ENCODE measurements around the gene PBRM1. TPM values are rescaled to one million over a fixed set of nuclear protein-coding genes. Genes with fewer than 3 reads are reported as not detected.
A peak's percentile ranks its signal among the peaks of the same experiment; 100 is the strongest.
"Not testable (repeated sequence)": the region's sequence is repeated elsewhere in the genome, so short reads cannot be mapped to it uniquely, and the experiment has no call there.

The PBRM1 gene
- total RNA-seq, 4 donors from 2014 or later = 22.5 to 152 (median 56.6) TPM

DNA sequence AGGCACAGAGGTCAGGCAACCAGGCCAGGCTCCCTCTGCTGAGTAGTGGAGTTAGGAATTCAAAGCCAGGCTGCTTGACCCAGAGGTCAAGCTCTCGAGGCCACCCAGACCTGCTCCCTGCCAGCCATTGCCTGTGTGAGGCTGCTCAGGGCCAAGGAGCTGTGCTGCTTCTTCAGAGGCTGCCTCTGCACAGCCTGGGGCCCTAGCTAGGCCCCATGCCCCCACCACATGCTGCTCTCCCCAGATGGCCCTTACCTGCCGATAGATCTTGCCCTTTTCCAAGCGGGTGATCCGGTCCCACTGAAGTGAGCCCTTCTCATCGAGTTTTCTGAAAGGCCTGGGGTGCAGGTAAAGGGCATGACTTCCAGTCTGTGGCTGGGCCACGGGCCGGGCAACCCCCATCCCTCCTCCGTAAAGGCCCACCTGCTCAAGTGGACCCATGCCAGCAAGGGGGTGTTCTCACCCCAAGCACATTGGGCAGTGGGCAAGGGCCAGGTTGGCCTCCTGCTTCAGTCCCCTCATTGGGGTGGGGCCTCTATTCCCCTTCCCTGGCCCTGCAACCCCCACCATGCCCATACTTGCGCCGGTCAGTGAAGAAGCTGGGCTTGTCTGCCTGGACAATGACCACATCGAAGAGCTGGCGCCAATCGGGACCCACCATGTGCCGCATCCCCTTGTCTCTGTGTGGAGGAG, 158.5 kb downstream of the PBRM1 start:
- DNase-seq = peak; percentile 15 to 25
- Histone ChIP-seq H3K27ac (peak overlapping the region; percentile 15 to 37), H3K36me3 (no peaks in the 10 kb centered on the region), H3K4me1 (no peaks in the 10 kb centered on the region), H3K27me3 (no peaks in the 10 kb centered on the region), H3K4me3 (no peak overlapping the region), H3K9me3 (no peaks in the 10 kb centered on the region)
- no peak for TF ChIP-seq POLR2A (IDR thresholded peaks at IDR 0.05)
- TF ChIP-seq, protein P1, sequence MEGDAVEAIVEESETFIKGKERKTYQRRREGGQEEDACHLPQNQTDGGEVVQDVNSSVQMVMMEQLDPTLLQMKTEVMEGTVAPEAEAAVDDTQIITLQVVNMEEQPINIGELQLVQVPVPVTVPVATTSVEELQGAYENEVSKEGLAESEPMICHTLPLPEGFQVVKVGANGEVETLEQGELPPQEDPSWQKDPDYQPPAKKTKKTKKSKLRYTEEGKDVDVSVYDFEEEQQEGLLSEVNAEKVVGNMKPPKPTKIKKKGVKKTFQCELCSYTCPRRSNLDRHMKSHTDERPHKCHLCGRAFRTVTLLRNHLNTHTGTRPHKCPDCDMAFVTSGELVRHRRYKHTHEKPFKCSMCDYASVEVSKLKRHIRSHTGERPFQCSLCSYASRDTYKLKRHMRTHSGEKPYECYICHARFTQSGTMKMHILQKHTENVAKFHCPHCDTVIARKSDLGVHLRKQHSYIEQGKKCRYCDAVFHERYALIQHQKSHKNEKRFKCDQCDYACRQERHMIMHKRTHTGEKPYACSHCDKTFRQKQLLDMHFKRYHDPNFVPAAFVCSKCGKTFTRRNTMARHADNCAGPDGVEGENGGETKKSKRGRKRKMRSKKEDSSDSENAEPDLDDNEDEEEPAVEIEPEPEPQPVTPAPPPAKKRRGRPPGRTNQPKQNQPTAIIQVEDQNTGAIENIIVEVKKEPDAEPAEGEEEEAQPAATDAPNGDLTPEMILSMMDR (IDR thresholded peaks at IDR 0.05) = no peak
- intact Hi-C loops (cut with DNase I; ENCODE audit: low total_unique reads) = no loop called here

- H3K27me3 ChIP-seq; H3K4me3 ChIP-seq; H3K4me1 ChIP-seq; intact Hi-C loops (cut with DNase I; ENCODE audit: low total_unique reads); H3K9me3 ChIP-seq; H3K36me3 ChIP-seq: not testable (repeated sequence)
- peak overlapping the region in 1 of 2 donors; percentile 73 for H3K27ac ChIP-seq
- peak in 1 of 2 donors; percentile 1 for DNase-seq
Observed at GRCh38 chr3:52526671-52527038, 159.1 kb downstream of the PBRM1 start.

- Histone ChIP-seq H3K36me3 (no peaks in the 10 kb centered on the region), H3K27ac (peak overlapping the region; percentile 63 to 73)
Observed at GRCh38 chr3:52525680-52526561, 159.8 kb downstream of the PBRM1 start.

DNA sequence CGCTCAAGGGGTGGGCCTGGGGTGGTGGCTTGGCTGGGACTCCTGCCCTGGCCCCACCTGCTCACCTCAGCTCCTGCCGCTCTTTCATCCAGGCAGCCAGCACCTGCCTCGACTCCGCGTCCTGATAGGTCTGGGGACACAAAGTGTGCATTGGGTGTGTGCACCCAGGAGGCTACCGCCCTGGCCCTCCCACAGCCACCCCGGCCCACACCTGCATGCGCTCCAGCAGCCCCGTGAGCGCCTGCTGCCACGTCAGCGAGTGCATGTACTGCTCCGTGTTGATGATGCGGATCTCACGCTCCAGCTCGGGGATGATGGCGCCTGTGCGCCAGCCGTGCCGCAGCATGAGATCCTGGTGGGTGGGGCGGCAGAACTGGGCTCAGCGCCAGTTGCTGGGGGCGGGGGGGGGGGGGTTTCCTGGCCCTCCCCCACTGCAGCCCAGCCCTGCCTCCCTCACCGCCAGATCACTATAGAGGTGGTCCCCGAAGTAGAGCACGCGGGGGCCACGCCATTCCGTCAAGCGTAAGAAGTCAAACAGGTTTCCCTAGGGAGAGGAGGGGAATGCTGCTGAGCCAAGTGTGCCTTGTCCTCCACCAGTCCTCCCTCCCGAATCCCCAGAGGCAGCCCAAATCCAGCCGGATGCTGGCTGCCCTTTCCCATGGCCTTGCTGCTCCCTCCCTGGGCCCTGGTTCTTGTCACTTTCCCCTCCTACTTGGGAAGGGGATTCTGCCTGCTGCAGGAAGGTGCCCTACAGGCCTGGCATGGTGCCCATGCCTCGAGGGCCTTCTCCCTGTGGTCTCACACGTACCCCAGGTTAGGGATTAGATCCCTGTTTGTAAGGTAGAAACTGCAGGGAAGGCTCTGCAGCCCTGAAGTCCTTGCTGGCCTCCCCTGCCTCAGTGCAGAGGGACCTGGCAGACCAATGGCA, 160.7 kb downstream of the PBRM1 start:
- H3K4me3 ChIP-seq = no peak overlapping the region
- intact Hi-C loops (cut with DNase I; ENCODE audit: low total_unique reads) = no loop called here

More at GRCh38 chr3:52525680-52526561, 159.8 kb downstream of the PBRM1 start:
- H3K4me3 ChIP-seq = no peak overlapping the region
- intact Hi-C loops (cut with DNase I; ENCODE audit: low total_unique reads) = no loop called here
- no peaks in the 10 kb centered on the region for H3K4me1 ChIP-seq
- peak in 1 of 2 donors; percentile 13 for DNase-seq
- H3K27me3 ChIP-seq = no peaks in the 10 kb centered on the region
- no peak for TF ChIP-seq POLR2A (IDR thresholded peaks at IDR 0.05)
- TF ChIP-seq, protein P1 (IDR thresholded peaks at IDR 0.05) = no peak
- H3K9me3 ChIP-seq = no peaks in the 10 kb centered on the region

More for the DNA sequence above, 160.7 kb downstream of the PBRM1 start:
- peak overlapping the region; percentile 63 to 73 for H3K27ac ChIP-seq
- H3K36me3 ChIP-seq = no peaks in the 10 kb centered on the region
- H3K4me1 ChIP-seq = no peaks in the 10 kb centered on the region
- TF ChIP-seq, protein P1 (IDR thresholded peaks at IDR 0.05) = no peak
- no peak for TF ChIP-seq POLR2A (IDR thresholded peaks at IDR 0.05)
- H3K9me3 ChIP-seq = no peaks in the 10 kb centered on the region
- H3K27me3 ChIP-seq = no peaks in the 10 kb centered on the region
- DNase-seq = peak; percentile 41 to 44
